Nephron (organoid): Measurements from ENCODE around the gene APOA5.
A peak's percentile ranks its signal among the peaks of the same experiment; 100 is the strongest.
"Not testable (repeated sequence)": the region's sequence is repeated elsewhere in the genome, so short reads cannot be mapped to it uniquely, and the experiment has no call there.

Source experiments
- H3K27ac Mint-ChIP-seq, 3 experiments: 2 replicates each; pipeline ENCODE4 v1.8.0; 2020; ENCODE audit warnings: mixed read lengths in 3 of 3, mild to moderate bottlenecking in 2 of 3, moderate library complexity in 1 of 3
- H3K27me3 Mint-ChIP-seq: 2 replicates; pipeline ENCODE4 v1.8.0; 2021; ENCODE audit warnings: low read depth, mild to moderate bottlenecking, moderate library complexity, mixed read lengths
- H3K36me3 Mint-ChIP-seq: 2 replicates; pipeline ENCODE4 v1.8.0; 2020; ENCODE audit warnings: low read depth, mixed read lengths
- H3K4me1 Mint-ChIP-seq: 2 replicates; pipeline ENCODE4 v1.8.0; 2020; ENCODE audit warnings: mixed read lengths
- H3K4me3 Mint-ChIP-seq, 3 experiments: 2 replicates each; pipeline ENCODE4 v1.8.0; 2020; ENCODE audit warnings: mild to moderate bottlenecking in 3 of 3, mixed read lengths in 3 of 3, moderate library complexity in 2 of 3
- H3K9me3 Mint-ChIP-seq: 2 replicates; pipeline ENCODE4 v1.8.0; 2020; ENCODE audit warnings: mixed read lengths
- CTCF ChIP-seq, 3 experiments: fragments of 200-600 bp; sonication (generic); IDR thresholded peaks; one replicate each; pipeline ENCODE4 v1.5.0; 2021; ENCODE audit warnings: antibody characterized with exemption in 3 of 3; ENCODE audit not compliant: unreplicated experiment in 3 of 3

The APOA5 gene

DNA sequence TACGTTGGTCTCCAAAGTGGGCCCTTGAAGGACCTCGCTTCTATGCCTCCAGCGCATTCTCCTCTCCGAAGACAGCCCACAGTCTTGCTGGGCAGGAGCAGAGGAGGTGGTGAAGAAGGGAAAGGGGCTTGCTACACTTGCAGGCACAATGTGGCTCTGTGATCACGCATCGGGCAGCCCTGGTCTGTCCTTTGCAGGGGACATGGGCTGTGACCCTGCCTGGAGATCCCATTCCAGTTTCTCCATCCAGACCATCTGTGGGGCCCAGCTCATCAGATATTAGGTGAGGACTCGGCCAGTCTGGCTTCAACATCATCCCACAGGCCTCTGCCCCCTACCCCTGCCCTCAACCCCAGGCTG, 44.9 kb upstream of the APOA5 start:
- Mint-ChIP-seq H3K36me3 (no peaks in the 10 kb centered on the region), H3K27me3 (peaks cover 11% of the 10 kb centered on the region), H3K4me1 (peaks cover 21% of the 10 kb centered on the region), H3K27ac (no peak overlapping the region), H3K9me3 (no peaks in the 10 kb centered on the region), H3K4me3 (no peak overlapping the region)
- no peak for TF ChIP-seq CTCF (IDR thresholded peaks at IDR 0.05; ENCODE audit: unreplicated experiment in 3 of 3)

DNA sequence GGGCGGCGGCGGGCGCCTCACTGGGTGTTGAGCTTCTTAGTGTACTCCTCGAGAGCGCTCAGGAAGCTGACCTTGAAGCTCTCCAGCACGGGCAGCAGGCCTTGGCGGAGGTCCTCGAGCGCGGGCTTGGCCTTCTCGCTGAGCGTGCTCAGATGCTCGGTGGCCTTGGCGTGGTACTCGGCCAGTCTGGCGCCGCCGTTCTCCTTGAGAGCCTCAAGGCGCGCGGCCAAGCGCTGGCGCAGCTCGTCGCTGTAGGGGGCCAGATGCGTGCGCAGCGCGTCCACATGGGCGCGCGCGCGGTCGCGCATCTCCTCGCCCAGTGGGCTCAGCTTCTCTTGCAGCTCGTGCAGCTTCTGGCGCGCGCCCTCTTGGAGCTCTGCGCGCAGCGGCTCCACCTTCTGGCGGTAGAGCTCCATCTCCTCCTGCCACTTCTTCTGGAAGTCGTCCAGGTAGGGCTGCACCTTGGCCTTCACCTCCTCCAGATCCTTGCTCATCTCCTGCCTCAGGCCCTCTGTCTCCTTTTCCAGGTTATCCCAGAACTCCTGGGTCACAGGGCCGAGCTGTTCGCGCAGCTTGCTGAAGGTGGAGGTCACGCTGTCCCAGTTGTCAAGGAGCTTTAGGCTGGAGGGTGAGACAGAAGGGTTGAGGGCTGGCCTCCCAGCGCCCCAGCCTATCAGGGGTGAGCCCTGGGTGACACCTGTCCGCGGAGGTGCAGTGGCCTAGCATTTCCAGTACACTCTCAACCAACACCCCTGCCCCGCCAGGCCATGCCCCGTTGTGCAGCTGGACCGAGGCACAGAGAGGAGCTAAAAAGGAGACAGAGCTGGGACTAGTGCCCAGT, 44.3 kb upstream of the APOA5 start:
- peak overlapping the region; percentile 61 to 74 (median 74) for H3K4me3 Mint-ChIP-seq
- peak overlapping the region; percentile 81 to 87 (median 82) for H3K27ac Mint-ChIP-seq

GRCh38 chr11:116835042-116835772, 43.5 kb upstream of the APOA5 start:
- no peak for TF ChIP-seq CTCF (IDR thresholded peaks at IDR 0.05; ENCODE audit: unreplicated experiment in 3 of 3)
- H3K27me3 Mint-ChIP-seq = peaks cover 11% of the 10 kb centered on the region
- H3K36me3 Mint-ChIP-seq = no peaks in the 10 kb centered on the region
- no peaks in the 10 kb centered on the region for H3K9me3 Mint-ChIP-seq
- peak overlapping the region; percentile 81 to 87 (median 82) for H3K27ac Mint-ChIP-seq
- H3K4me3 Mint-ChIP-seq = peak overlapping the region; percentile 61 to 74 (median 74)
- H3K4me1 Mint-ChIP-seq = peaks cover 21% of the 10 kb centered on the region

More for the DNA sequence above, 44.3 kb upstream of the APOA5 start:
- H3K9me3 Mint-ChIP-seq = no peaks in the 10 kb centered on the region
- H3K27me3 Mint-ChIP-seq = peaks cover 11% of the 10 kb centered on the region
- no peaks in the 10 kb centered on the region for H3K36me3 Mint-ChIP-seq
- TF ChIP-seq CTCF (IDR thresholded peaks at IDR 0.05; ENCODE audit: unreplicated experiment in 3 of 3) = peak; percentile 45 to 72 (median 67)
- H3K4me1 Mint-ChIP-seq = peaks cover 21% of the 10 kb centered on the region

DNA sequence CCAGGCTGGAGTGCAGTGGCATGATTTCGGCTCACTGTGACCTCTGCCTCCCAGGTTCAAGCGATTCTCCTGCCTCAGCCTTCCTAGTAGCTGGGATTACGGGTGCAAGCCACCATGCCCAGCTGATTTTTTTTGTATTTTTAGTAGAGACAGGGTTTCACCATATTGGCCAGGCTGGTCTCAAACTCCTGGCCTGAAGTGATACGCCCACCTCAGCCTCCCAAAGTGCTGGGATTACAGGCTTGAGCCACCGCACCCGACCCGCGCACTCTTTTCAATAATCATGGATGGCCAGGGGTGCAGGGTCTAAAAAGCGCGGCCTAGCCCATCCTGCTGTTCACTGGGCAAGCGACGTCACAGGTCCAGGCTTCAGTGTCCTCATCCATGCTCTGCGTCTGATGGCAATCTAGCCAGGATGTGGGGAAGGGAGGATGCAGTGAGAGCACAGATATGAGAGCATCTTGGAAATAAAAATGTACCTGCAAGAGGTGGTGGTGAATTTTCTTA, 42.9 kb upstream of the APOA5 start:
- peaks cover 18% of the 10 kb centered on the region for H3K4me1 Mint-ChIP-seq
- peak overlapping the region in 2 of 3 experiments; percentile 32 to 82 for H3K27ac Mint-ChIP-seq
- peak overlapping the region; percentile 6 to 68 (median 10) for H3K4me3 Mint-ChIP-seq
- peaks cover 11% of the 10 kb centered on the region for H3K27me3 Mint-ChIP-seq
- H3K36me3 Mint-ChIP-seq, H3K9me3 Mint-ChIP-seq: not testable (repeated sequence)

- H3K4me1 Mint-ChIP-seq = peaks cover 14% of the 10 kb centered on the region
- H3K9me3 Mint-ChIP-seq = no peaks in the 10 kb centered on the region
- no peaks in the 10 kb centered on the region for H3K36me3 Mint-ChIP-seq
- peaks cover 11% of the 10 kb centered on the region for H3K27me3 Mint-ChIP-seq
- H3K4me3 Mint-ChIP-seq = peak overlapping the region in 2 of 3 experiments; percentile 19 to 52
- TF ChIP-seq CTCF (IDR thresholded peaks at IDR 0.05; ENCODE audit: unreplicated experiment in 3 of 3) = no peak
- H3K27ac Mint-ChIP-seq = peak overlapping the region in 2 of 3 experiments; percentile 35 to 69
Observed at GRCh38 chr11:116833816-116834534, 42.3 kb upstream of the APOA5 start.

DNA sequence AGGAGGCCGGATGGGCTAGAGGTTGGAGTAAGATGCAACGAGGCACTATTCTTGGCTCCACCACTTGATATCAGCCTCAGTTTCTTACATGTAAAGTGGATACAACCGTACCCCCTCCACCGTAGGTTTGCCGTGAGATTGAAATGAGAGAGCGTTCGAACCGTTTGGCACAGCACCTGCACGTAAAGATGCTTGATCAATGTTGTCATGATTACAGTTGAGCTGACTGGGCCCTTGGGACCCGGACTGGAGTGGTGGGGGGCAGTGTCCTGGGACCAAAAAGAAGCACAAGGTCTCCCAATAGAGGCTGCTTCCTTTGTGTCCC, 41.8 kb upstream of the APOA5 start:
- Mint-ChIP-seq H3K27me3 (peaks cover 11% of the 10 kb centered on the region), H3K36me3 (no peaks in the 10 kb centered on the region), H3K4me3 (no peak overlapping the region), H3K27ac (no peak overlapping the region), H3K4me1 (peaks cover 14% of the 10 kb centered on the region), H3K9me3 (no peaks in the 10 kb centered on the region)
- no peak for TF ChIP-seq CTCF (IDR thresholded peaks at IDR 0.05; ENCODE audit: unreplicated experiment in 3 of 3)
